Breast epithelium (tissue), 4 donors: Measurements from ENCODE around the gene FAM72A. TPM values are rescaled to one million over a fixed set of nuclear protein-coding genes. Genes with fewer than 3 reads are reported as not detected.
"Not testable (repeated sequence)": the region's sequence is repeated elsewhere in the genome, so short reads cannot be mapped to it uniquely, and the experiment has no call there.

Source experiments
- DNase-seq, 2 donors: peaks; one replicate each; pipeline ENCODE4 v3.0.0-alpha.2; 2019; ENCODE audit warnings: low spot score in 2 of 2
- H3K27ac ChIP-seq, 2 donors: fragments of 200-600 bp; sonication (generic) in 1 of 2; one replicate each; pipeline ENCODE4 v1.5.1; 2016 to 2019; ENCODE audit warnings: mild to moderate bottlenecking in 1 of 2
- H3K27me3 ChIP-seq, 2 donors: fragments of 200-600 bp; sonication (generic) in 1 of 2; one replicate each; pipeline versions ENCODE4 v1.5.1 to v1.6.0; 2017 to 2019; ENCODE audit warnings: control low read depth in 1 of 2, mild to moderate bottlenecking in 1 of 2
- H3K36me3 ChIP-seq: fragments of 200-600 bp; one replicate; pipeline ENCODE4 v1.5.1; 2019
- H3K4me1 ChIP-seq, 2 donors: fragments of 200-600 bp; sonication (generic); one replicate each; pipeline ENCODE4 v1.5.1; 2016 to 2019; ENCODE audit warnings: control low read depth in 1 of 2
- H3K4me3 ChIP-seq, 3 donors: fragments of 200-600 bp; sonication (generic); 1 replicate in 2 of 3; 2 replicates in 1 of 3; pipeline ENCODE4 v1.5.1; 2016 to 2019; ENCODE audit warnings: mild to moderate bottlenecking in 3 of 3, moderate library complexity in 2 of 3
- H3K9me3 ChIP-seq, 2 donors: fragments of 200-600 bp; sonication (generic) in 1 of 2; one replicate each; pipeline ENCODE4 v1.5.1; 2016 to 2019; ENCODE audit warnings: control low read depth in 1 of 2
- intact Hi-C: fragments of 100-400 bp; cut with DNase I; formaldehyde crosslinking; loops from one replicate; pipeline ENCODE4 v1.15.1; 2023; ENCODE audit warnings: low total_unique reads
- total RNA-seq, 3 donors: library from RNA; depleted of rRNA; stranded (reverse); fragments of >200 nt; gene quantifications; one replicate each; pipeline ENCODE4 v1.1.0, GENCODE V29; 2016

Gene FAM72A
- total RNA-seq, 3 donors from 2014 or later = 0.98 to 1.8 TPM; not detected in 1

- DNase-seq, H3K36me3 ChIP-seq, H3K4me3 ChIP-seq, H3K4me1 ChIP-seq, intact Hi-C loops, H3K9me3 ChIP-seq, H3K27ac ChIP-seq, H3K27me3 ChIP-seq: not testable (repeated sequence)
Observed at GRCh38 chr1:206224190-206224776, 21.6 kb upstream of the FAM72A start.

- H3K4me3 ChIP-seq, H3K27me3 ChIP-seq, H3K36me3 ChIP-seq, H3K27ac ChIP-seq, H3K9me3 ChIP-seq, H3K4me1 ChIP-seq, intact Hi-C loops, DNase-seq: not testable (repeated sequence)
Observed at GRCh38 chr1:206221585-206221984, 18.9 kb upstream of the FAM72A start.

- H3K36me3 ChIP-seq, H3K4me1 ChIP-seq, H3K27ac ChIP-seq, intact Hi-C loops, H3K4me3 ChIP-seq, H3K9me3 ChIP-seq, H3K27me3 ChIP-seq, DNase-seq: not testable (repeated sequence)
Observed at GRCh38 chr1:206220332-206221000, 17.8 kb upstream of the FAM72A start.

- intact Hi-C loops, H3K27me3 ChIP-seq, H3K4me3 ChIP-seq, H3K36me3 ChIP-seq, H3K27ac ChIP-seq, DNase-seq, H3K9me3 ChIP-seq, H3K4me1 ChIP-seq: not testable (repeated sequence)
Observed at GRCh38 chr1:206219514-206220331, 17.1 kb upstream of the FAM72A start.

GRCh38 chr1:206218765-206219164 is 16.1 kb upstream of the FAM72A start:
- intact Hi-C loops, H3K36me3 ChIP-seq, H3K4me3 ChIP-seq, H3K4me1 ChIP-seq, H3K9me3 ChIP-seq, H3K27ac ChIP-seq, H3K27me3 ChIP-seq, DNase-seq: not testable (repeated sequence)

- H3K4me1 ChIP-seq, DNase-seq, H3K9me3 ChIP-seq, H3K27me3 ChIP-seq, H3K4me3 ChIP-seq, H3K36me3 ChIP-seq, intact Hi-C loops, H3K27ac ChIP-seq: not testable (repeated sequence)
Observed at GRCh38 chr1:206218285-206218684, 15.6 kb upstream of the FAM72A start.

GRCh38 chr1:206215600-206216392 is 13.2 kb upstream of the FAM72A start:
- H3K27ac ChIP-seq, H3K4me1 ChIP-seq, H3K27me3 ChIP-seq, intact Hi-C loops, H3K9me3 ChIP-seq, H3K4me3 ChIP-seq, DNase-seq, H3K36me3 ChIP-seq: not testable (repeated sequence)

- intact Hi-C loops, H3K27me3 ChIP-seq, H3K27ac ChIP-seq, H3K4me1 ChIP-seq, H3K4me3 ChIP-seq, H3K36me3 ChIP-seq, H3K9me3 ChIP-seq, DNase-seq: not testable (repeated sequence)
Observed at GRCh38 chr1:206210802-206211201, 8.2 kb upstream of the FAM72A start.

GRCh38 chr1:206205569-206205968 is 2.9 kb upstream of the FAM72A start:
- H3K9me3 ChIP-seq, H3K27ac ChIP-seq, H3K27me3 ChIP-seq, H3K36me3 ChIP-seq, DNase-seq, intact Hi-C loops, H3K4me1 ChIP-seq: not testable (repeated sequence)
- peak overlapping the region; percentile 31 to 54 (median 37) for H3K4me3 ChIP-seq

GRCh38 chr1:206204871-206205270 is 2.2 kb upstream of the FAM72A start:
- H3K4me3 ChIP-seq = peak overlapping the region; percentile 46 to 68 (median 53)
- H3K4me1 ChIP-seq, intact Hi-C loops, H3K36me3 ChIP-seq, H3K27me3 ChIP-seq, H3K9me3 ChIP-seq: not testable (repeated sequence)
- peak overlapping the region in 1 of 2 donors; percentile 83 for H3K27ac ChIP-seq
- DNase-seq = peak in 1 of 2 donors; percentile 16

GRCh38 chr1:206204159-206204511 is 1.5 kb upstream of the FAM72A start:
- intact Hi-C loops, DNase-seq: not testable (repeated sequence)

GRCh38 chr1:206203364-206204158 is 922 bp upstream of the FAM72A start, which contains the start of gene SRGAP2:
SRGAP2 (plus strand) TSS chr1:206203541; CDS start chr1:206205971, 2,430 bp downstream.
- peak; percentile 51 for DNase-seq
- peak within 1 kb of the TSS; percentile 49 to 77 (median 54) for H3K4me3 ChIP-seq
- intact Hi-C loops, H3K4me1 ChIP-seq, H3K27me3 ChIP-seq, H3K36me3 ChIP-seq, H3K9me3 ChIP-seq: not testable (repeated sequence)
- peak within 1 kb of the TSS; percentile 74 to 92 for H3K27ac ChIP-seq

More at GRCh38 chr1:206204159-206204511, 1.5 kb upstream of the FAM72A start:
- Histone ChIP-seq H3K4me3 (peak overlapping the region; percentile 35 to 61 (median 44)), H3K27ac (peak overlapping the region in 1 of 2 donors; percentile 68)
- H3K9me3 ChIP-seq, H3K4me1 ChIP-seq, H3K27me3 ChIP-seq, H3K36me3 ChIP-seq: not testable (repeated sequence)
